Activated CD8-positive, alpha-beta memory T cell treated with anti-CD3 and anti-CD28 coated beads for 4 hours (primary cell): ENCODE data around the gene NAA20.

Experiments
- DNase-seq, 2 donors: peaks; one replicate each; pipeline ENCODE4 v3.0.0-alpha.2; 2020; ENCODE audit warnings: low read depth in 2 of 2

NAA20 gene

GRCh38 chr20:20017001-20017843, at the start of gene NAA20:
Gene NAA20, plus strand, starts transcription at chr20:20017362. Its CDS starts 35 bp downstream, at chr20:20017397.
- DNase-seq, result peak; percentile 77 to 82

- DNase-seq, result no peak
Observed at GRCh38 chr20:19967445-19967844, 49.7 kb upstream of the NAA20 start.

- DNase-seq, result no peak
Observed at GRCh38 chr20:19968028-19968427, 49.1 kb upstream of the NAA20 start.

- DNase-seq, result no peak
Observed at GRCh38 chr20:19968466-19969073, 48.6 kb upstream of the NAA20 start.

- no peak for DNase-seq
Observed at GRCh38 chr20:19969106-19969505, 48.1 kb upstream of the NAA20 start.

- DNase-seq, result no peak
Observed at GRCh38 chr20:19969507-19970255, 47.5 kb upstream of the NAA20 start.

- no peak for DNase-seq
Observed at GRCh38 chr20:19970256-19970765, 46.9 kb upstream of the NAA20 start.

- DNase-seq, result no peak
Observed at GRCh38 chr20:19971116-19971515, 46.0 kb upstream of the NAA20 start.

- DNase-seq, result no peak
Observed at GRCh38 chr20:19973961-19974629, 43.1 kb upstream of the NAA20 start.

GRCh38 chr20:19974630-19975435, 42.3 kb upstream of the NAA20 start:
- no peak for DNase-seq

GRCh38 chr20:19975436-19975799, 41.7 kb upstream of the NAA20 start:
- no peak for DNase-seq

GRCh38 chr20:19975901-19976300, 41.3 kb upstream of the NAA20 start:
- no peak for DNase-seq

GRCh38 chr20:19976595-19977372, 40.4 kb upstream of the NAA20 start:
- no peak for DNase-seq

GRCh38 chr20:19977373-19977770, 39.8 kb upstream of the NAA20 start:
- no peak for DNase-seq

- DNase-seq, result no peak
Observed at GRCh38 chr20:19978511-19979210, 38.5 kb upstream of the NAA20 start.

GRCh38 chr20:19981031-19981451, 36.1 kb upstream of the NAA20 start:
- DNase-seq, result no peak

- DNase-seq, result no peak
Observed at GRCh38 chr20:19986419-19986818, 30.7 kb upstream of the NAA20 start.

GRCh38 chr20:19987046-19987445, 30.1 kb upstream of the NAA20 start:
- DNase-seq, result no peak

- no peak for DNase-seq
Observed at GRCh38 chr20:19990850-19991249, 26.3 kb upstream of the NAA20 start.

- no peak for DNase-seq
Observed at GRCh38 chr20:19991308-19991707, 25.9 kb upstream of the NAA20 start.
